ENCODE results near the gene TLE3.

The TLE3 gene

GRCh38 chr15:70047386-70048197 lies 50.1 kb downstream of the TLE3 start:
- DNase-seq (ENCODE audit: low spot score): no peak

GRCh38 chr15:70046679-70047369 lies 50.9 kb downstream of the TLE3 start:
- DNase-seq (ENCODE audit: low spot score): no peak

- DNase-seq (ENCODE audit: low spot score): no peak
Observed at GRCh38 chr15:70045045-70045444, 52.7 kb downstream of the TLE3 start.

GRCh38 chr15:70044168-70044567 lies 53.5 kb downstream of the TLE3 start:
- no peak for DNase-seq (ENCODE audit: low spot score)

GRCh38 chr15:70043590-70043989 lies 54.1 kb downstream of the TLE3 start:
- DNase-seq (ENCODE audit: low spot score): no peak

- no peak for DNase-seq (ENCODE audit: low spot score)
Observed at GRCh38 chr15:70042553-70043214, 55.0 kb downstream of the TLE3 start.

GRCh38 chr15:70039917-70040316 lies 57.8 kb downstream of the TLE3 start:
- no peak for DNase-seq (ENCODE audit: low spot score)

GRCh38 chr15:70038730-70039392 lies 58.9 kb downstream of the TLE3 start:
- no peak for DNase-seq (ENCODE audit: low spot score)

- DNase-seq (ENCODE audit: low spot score): no peak
Observed at GRCh38 chr15:70037292-70037640, 60.5 kb downstream of the TLE3 start.

- DNase-seq (ENCODE audit: low spot score): no peak
Observed at GRCh38 chr15:70036585-70037291, 61.0 kb downstream of the TLE3 start.

- no peak for DNase-seq (ENCODE audit: low spot score)
Observed at GRCh38 chr15:70035719-70036077, 62.0 kb downstream of the TLE3 start.

- DNase-seq (ENCODE audit: low spot score): no peak
Observed at GRCh38 chr15:70035051-70035718, 62.5 kb downstream of the TLE3 start.

GRCh38 chr15:70034596-70034995 lies 63.1 kb downstream of the TLE3 start:
- no peak for DNase-seq (ENCODE audit: low spot score)

- no peak for DNase-seq (ENCODE audit: low spot score)
Observed at GRCh38 chr15:70034141-70034540, 63.6 kb downstream of the TLE3 start.

- no peak for DNase-seq (ENCODE audit: low spot score)
Observed at GRCh38 chr15:70033529-70034140, 64.1 kb downstream of the TLE3 start.

GRCh38 chr15:70033109-70033508 lies 64.6 kb downstream of the TLE3 start:
- DNase-seq (ENCODE audit: low spot score): no peak

GRCh38 chr15:70032509-70032908 lies 65.2 kb downstream of the TLE3 start:
- DNase-seq (ENCODE audit: low spot score): no peak

- DNase-seq (ENCODE audit: low spot score): no peak
Observed at GRCh38 chr15:70031713-70032112, 66.0 kb downstream of the TLE3 start.

GRCh38 chr15:70031261-70031660 lies 66.5 kb downstream of the TLE3 start:
- no peak for DNase-seq (ENCODE audit: low spot score)

GRCh38 chr15:70030851-70031250 lies 66.9 kb downstream of the TLE3 start:
- no peak for DNase-seq (ENCODE audit: low spot score)

- DNase-seq (ENCODE audit: low spot score): no peak
Observed at GRCh38 chr15:70029297-70029701, 68.4 kb downstream of the TLE3 start.

Data from cerebellar cortex (tissue), 1 donor.